ENCODE results near the gene ZFP36L2. TPM values are rescaled to one million over a fixed set of nuclear protein-coding genes. Genes with fewer than 3 reads are reported as not detected.

ZFP36L2 gene
- total RNA-seq, 1 experiment from 2014 or later = 105 TPM

DNA sequence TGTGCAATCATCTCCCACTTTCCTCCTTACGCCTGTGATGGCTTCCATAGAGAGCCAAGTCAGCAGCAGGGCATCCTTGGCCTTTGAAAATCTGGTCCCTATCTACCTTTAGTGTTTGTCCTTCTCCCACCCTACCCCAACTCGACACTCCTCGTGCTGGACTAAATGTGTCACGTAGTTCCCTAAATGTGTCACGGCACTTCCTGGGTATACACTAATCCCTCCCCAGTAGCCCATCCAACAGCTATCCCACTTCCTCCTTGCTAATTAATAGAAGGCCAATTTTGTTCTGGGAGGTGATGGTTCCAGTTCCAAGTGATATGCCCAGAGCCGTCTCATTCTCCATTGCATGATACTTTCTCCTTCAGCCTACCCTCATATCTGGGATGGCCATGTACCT, 36.5 kb upstream of the ZFP36L2 start:
- Histone ChIP-seq H4K20me1 (ENCODE audit: control insufficient read depth, insufficient read depth, insufficient read length) (no peaks in the 10 kb centered on the region), H3K4ac (ENCODE audit: low read depth, low read length) (no peak overlapping the region), H3K4me2 (ENCODE audit: insufficient read depth, insufficient read length, low read length) (no peak overlapping the region), H3K18ac (ENCODE audit: insufficient read length, low read depth, low read length) (no peak overlapping the region), H3K23me2 (ENCODE audit: insufficient read length, low read depth, low read length, poor library complexity, severe bottlenecking) (no peaks in the 10 kb centered on the region), H3K27me3 (ENCODE audit: insufficient read depth, low read length) (no peaks in the 10 kb centered on the region), H2BK12ac (ENCODE audit: insufficient read length, low read depth, low read length) (no peak overlapping the region), H4K5ac (ENCODE audit: insufficient read length, low read depth, low read length) (no peak overlapping the region), H4K91ac (ENCODE audit: insufficient read length, low read depth, low read length) (no peak overlapping the region), H2BK20ac (ENCODE audit: low read depth, low read length, poor library complexity, severe bottlenecking) (no peak overlapping the region), H3K56ac (ENCODE audit: insufficient read length, low read depth, low read length) (no peak overlapping the region), H3K79me2 (ENCODE audit: insufficient read depth, low read length) (no peaks in the 10 kb centered on the region), H3K9me3 (ENCODE audit: control insufficient read depth, low read depth, low read length) (no peaks in the 10 kb centered on the region), H3K4me1 (ENCODE audit: insufficient read depth, low read length) (no peaks in the 10 kb centered on the region), H3T11ph (ENCODE audit: low read length) (no peak overlapping the region), H3K27ac (ENCODE audit: insufficient read length, low read depth, low read length) (no peak overlapping the region), H2BK15ac (ENCODE audit: low read depth, low read length) (no peak overlapping the region), H2AK5ac (ENCODE audit: insufficient read length, low read length) (no peak overlapping the region), H2AFZ (ENCODE audit: low read length) (no peak overlapping the region), H2BK120ac (ENCODE audit: low read depth, low read length, poor library complexity, severe bottlenecking) (no peak overlapping the region), H2BK5ac (ENCODE audit: insufficient read length, low read length) (no peak overlapping the region), H3K9ac (ENCODE audit: extremely low read depth, insufficient read length, low read length) (no peak overlapping the region), H3K79me1 (ENCODE audit: insufficient read depth, low read depth, low read length, poor library complexity, severe bottlenecking) (no peaks in the 10 kb centered on the region), H4K8ac (replicated peaks; ENCODE audit: insufficient read length, low read depth, low read length) (no peak overlapping the region), H3K23ac (ENCODE audit: insufficient read length, low read depth, low read length) (no peak overlapping the region), H3K14ac (ENCODE audit: insufficient read depth, low read length) (no peak overlapping the region)
- no peak overlapping the region for H3K4me3 Mint-ChIP-seq
- no CpG with 5 or more reads among the region's 6 CpGs for WGBS (ENCODE audit: extremely low coverage, insufficient read length, low lambda C conversion rate)
- H3K27ac Mint-ChIP-seq = no peak overlapping the region
- no peaks in the 10 kb centered on the region for H3K27me3 Mint-ChIP-seq (ENCODE audit: low read depth)
- DNase-seq = no peak
- no peaks in the 10 kb centered on the region for H3K9me3 Mint-ChIP-seq
- no peaks in the 10 kb centered on the region; a peak in 1 of 7 replicates for H3K36me3 Mint-ChIP-seq (ENCODE audit: insufficient read depth in 1 of 3, low read depth in 3 of 3)
- peaks cover 15 to 24% of the 10 kb centered on the region in 2 experiments for H3K4me1 Mint-ChIP-seq
- TF ChIP-seq, protein P1, sequence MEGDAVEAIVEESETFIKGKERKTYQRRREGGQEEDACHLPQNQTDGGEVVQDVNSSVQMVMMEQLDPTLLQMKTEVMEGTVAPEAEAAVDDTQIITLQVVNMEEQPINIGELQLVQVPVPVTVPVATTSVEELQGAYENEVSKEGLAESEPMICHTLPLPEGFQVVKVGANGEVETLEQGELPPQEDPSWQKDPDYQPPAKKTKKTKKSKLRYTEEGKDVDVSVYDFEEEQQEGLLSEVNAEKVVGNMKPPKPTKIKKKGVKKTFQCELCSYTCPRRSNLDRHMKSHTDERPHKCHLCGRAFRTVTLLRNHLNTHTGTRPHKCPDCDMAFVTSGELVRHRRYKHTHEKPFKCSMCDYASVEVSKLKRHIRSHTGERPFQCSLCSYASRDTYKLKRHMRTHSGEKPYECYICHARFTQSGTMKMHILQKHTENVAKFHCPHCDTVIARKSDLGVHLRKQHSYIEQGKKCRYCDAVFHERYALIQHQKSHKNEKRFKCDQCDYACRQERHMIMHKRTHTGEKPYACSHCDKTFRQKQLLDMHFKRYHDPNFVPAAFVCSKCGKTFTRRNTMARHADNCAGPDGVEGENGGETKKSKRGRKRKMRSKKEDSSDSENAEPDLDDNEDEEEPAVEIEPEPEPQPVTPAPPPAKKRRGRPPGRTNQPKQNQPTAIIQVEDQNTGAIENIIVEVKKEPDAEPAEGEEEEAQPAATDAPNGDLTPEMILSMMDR (conservative IDR thresholded peaks at IDR 0.05) = no peak
